Measurements from ENCODE around the gene OLFML1. TPM values are rescaled to one million over a fixed set of nuclear protein-coding genes. Genes with fewer than 3 reads are reported as not detected.

Gene OLFML1
- total and polyA plus RNA-seq, 2 donors (not counting 3 experiments of a cell fraction or from before 2014, with no cell fraction given), result not detected

DNA sequence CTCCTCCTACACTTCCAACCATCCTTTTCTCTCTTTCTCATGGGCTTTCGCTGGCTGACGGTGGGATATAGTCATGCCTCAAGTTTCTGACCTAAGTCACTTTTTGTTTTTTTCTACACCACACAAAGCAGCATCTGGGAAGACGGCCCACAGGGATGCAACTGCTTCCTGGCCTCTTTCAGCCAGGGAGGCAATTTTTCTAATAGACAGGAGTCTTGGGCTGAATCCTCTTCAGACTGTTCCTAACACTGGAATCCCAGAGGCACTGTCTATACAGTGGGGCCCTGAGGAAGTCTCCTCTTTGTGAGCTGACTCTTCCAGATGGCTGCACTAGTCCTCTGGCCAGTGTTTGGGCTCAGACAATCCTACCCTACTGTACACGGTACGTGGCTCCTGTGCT lies 39.7 kb upstream of the OLFML1 start:
- no peaks in the 10 kb centered on the region for H3K4me1 ChIP-seq (ENCODE audit: control insufficient read depth, extremely low read depth, insufficient read depth, low read length)
- TF ChIP-seq, protein P1, sequence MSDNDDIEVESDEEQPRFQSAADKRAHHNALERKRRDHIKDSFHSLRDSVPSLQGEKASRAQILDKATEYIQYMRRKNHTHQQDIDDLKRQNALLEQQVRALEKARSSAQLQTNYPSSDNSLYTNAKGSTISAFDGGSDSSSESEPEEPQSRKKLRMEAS (IDR thresholded peaks at IDR 0.05; ENCODE audit: insufficient read depth, insufficient read length), result no peak
- TF ChIP-seq, protein P2, sequence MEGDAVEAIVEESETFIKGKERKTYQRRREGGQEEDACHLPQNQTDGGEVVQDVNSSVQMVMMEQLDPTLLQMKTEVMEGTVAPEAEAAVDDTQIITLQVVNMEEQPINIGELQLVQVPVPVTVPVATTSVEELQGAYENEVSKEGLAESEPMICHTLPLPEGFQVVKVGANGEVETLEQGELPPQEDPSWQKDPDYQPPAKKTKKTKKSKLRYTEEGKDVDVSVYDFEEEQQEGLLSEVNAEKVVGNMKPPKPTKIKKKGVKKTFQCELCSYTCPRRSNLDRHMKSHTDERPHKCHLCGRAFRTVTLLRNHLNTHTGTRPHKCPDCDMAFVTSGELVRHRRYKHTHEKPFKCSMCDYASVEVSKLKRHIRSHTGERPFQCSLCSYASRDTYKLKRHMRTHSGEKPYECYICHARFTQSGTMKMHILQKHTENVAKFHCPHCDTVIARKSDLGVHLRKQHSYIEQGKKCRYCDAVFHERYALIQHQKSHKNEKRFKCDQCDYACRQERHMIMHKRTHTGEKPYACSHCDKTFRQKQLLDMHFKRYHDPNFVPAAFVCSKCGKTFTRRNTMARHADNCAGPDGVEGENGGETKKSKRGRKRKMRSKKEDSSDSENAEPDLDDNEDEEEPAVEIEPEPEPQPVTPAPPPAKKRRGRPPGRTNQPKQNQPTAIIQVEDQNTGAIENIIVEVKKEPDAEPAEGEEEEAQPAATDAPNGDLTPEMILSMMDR (IDR thresholded peaks at IDR 0.05; ENCODE audit: extremely low read depth in 1 of 2, insufficient read depth in 1 of 2, low read depth in 1 of 2, low read length in 2 of 2), result no peak
- TF ChIP-seq MYC (IDR thresholded peaks at IDR 0.05; ENCODE audit: low read depth, low read length), result no peak
- no peak for TF ChIP-seq GATA2 (IDR thresholded peaks at IDR 0.05; ENCODE audit: insufficient read depth, insufficient read length, low read depth, low read length)
- TF ChIP-seq POLR2A (IDR thresholded peaks at IDR 0.05; ENCODE audit: low read depth, low read length), result no peak
- no peak for TF ChIP-seq POLR2AphosphoS5 (IDR thresholded peaks at IDR 0.05; ENCODE audit: insufficient read depth, low read depth, low read length)
- no peak for TF ChIP-seq FOS (IDR thresholded peaks at IDR 0.05; ENCODE audit: borderline replicate concordance, insufficient read depth, low read length)
- no peak for TF ChIP-seq JUN (IDR thresholded peaks at IDR 0.05; ENCODE audit: borderline replicate concordance, insufficient read depth, insufficient read length, low read depth)
- TF ChIP-seq EZH2 (IDR thresholded peaks at IDR 0.05; ENCODE audit: borderline replicate concordance, low read depth, low read length, severe bottlenecking), result no peak
- H2AFZ ChIP-seq (ENCODE audit: low read depth, low read length), result no peak overlapping the region
- intact Hi-C loops (cut with micrococcal nuclease) (loop anchor here (10.0 kb wide), 1 partner anchor 249 kb away; no protein-coding TSS in a partner anchor), dilution Hi-C loops (cut with MboI; ENCODE audit: extremely low pct_ligation_motif_present, low sequenced_read_pairs) (no loop called here)
- no peaks in the 10 kb centered on the region for H3K9me3 ChIP-seq (replicated peaks; ENCODE audit: control insufficient read depth, insufficient read depth, low read length)
- H3K9ac ChIP-seq (replicated peaks; ENCODE audit: extremely low read depth, insufficient read depth, low read length), result no peak overlapping the region
- no peak overlapping the region for H3K27ac ChIP-seq (ENCODE audit: insufficient read depth, low read depth, low read length)
- H4K20me1 ChIP-seq (replicated peaks; ENCODE audit: control insufficient read depth, extremely low read depth, insufficient read depth, low read length), result no peaks in the 10 kb centered on the region
- no peak for FAIRE-seq
- ChIA-PET CTCF (no interaction called here), POLR2A (no interaction called here)
- no TSS peak for BruUV-seq (replicated peaks)
- no peaks in the 10 kb centered on the region for H3K36me3 ChIP-seq (ENCODE audit: control insufficient read depth in 2 of 2, extremely low read depth in 1 of 2, insufficient read depth in 2 of 2, low read length in 2 of 2)
- no peaks in the 10 kb centered on the region for H3K9me1 ChIP-seq (replicated peaks; ENCODE audit: control insufficient read depth, extremely low read depth, insufficient read depth, low read length)
- H3K4me3 ChIP-seq (replicated peaks in 1 of 3; ENCODE audit: insufficient read depth in 1 of 3, low read depth in 1 of 3, low read length in 3 of 3), result no peak overlapping the region
- peaks cover 2 to 7% of the 10 kb centered on the region in 2 experiments for H3K27me3 ChIP-seq (ENCODE audit: control insufficient read depth in 2 of 2, insufficient read depth in 2 of 2, low read length in 2 of 2)
- no peak overlapping the region for H3K4me2 ChIP-seq (ENCODE audit: insufficient read depth, low read length)
- no peaks in the 10 kb centered on the region for H3K79me2 ChIP-seq (ENCODE audit: control insufficient read depth, insufficient read depth, low read length)
- DNase-seq (ENCODE audit: low read depth, low spot score), result no peak
